WERI-Rb-1 (cell line): ENCODE results near the gene FAM193B.
A peak's percentile ranks its signal among the peaks of the same experiment; 100 is the strongest.

Experiments
- DNase-seq: peaks from one replicate; pipeline ENCODE4 v3.0.0-alpha.2; 2020
- H3K27ac ChIP-seq: fragments of 250-450 bp; sonication (Bioruptor Pico); 2 replicates; pipeline ENCODE4 v1.5.1; 2020; ENCODE audit warnings: mild to moderate bottlenecking, moderate library complexity
- H3K27me3 ChIP-seq: fragments of 250-450 bp; sonication (Bioruptor Pico); 2 replicates; pipeline ENCODE4 v1.5.1; 2021; ENCODE audit warnings: mild to moderate bottlenecking, low read depth, moderate library complexity; ENCODE audit not compliant: insufficient read depth, severe bottlenecking
- H3K36me3 ChIP-seq: fragments of 250-450 bp; sonication (Bioruptor Pico); 2 replicates; pipeline ENCODE4 v1.5.1; 2020; ENCODE audit warnings: mild to moderate bottlenecking, moderate library complexity
- H3K4me3 ChIP-seq: 2 replicates; pipeline ENCODE4 v1.5.1; 2011; ENCODE audit warnings: low read depth, mild to moderate bottlenecking, control low read depth, low read length
- H3K9me3 ChIP-seq: fragments of 250-450 bp; sonication (Bioruptor Pico); 2 replicates; pipeline ENCODE4 v1.5.1; 2021; ENCODE audit warnings: mild to moderate bottlenecking, moderate library complexity; ENCODE audit not compliant: severe bottlenecking
- CTCF ChIP-seq: IDR thresholded peaks from 2 replicates; pipeline ENCODE4 v1.5.1; 2011; ENCODE audit warnings: low read depth, mild to moderate bottlenecking, control low read depth, inconsistent platforms, low read length

FAM193B gene

GRCh38 chr5:177552839-177553455, 1.4 kb downstream of the FAM193B start:
- no peak for DNase-seq
- Histone ChIP-seq H3K27ac (no peak overlapping the region), H3K4me3 (peak overlapping the region; percentile 65), H3K27me3 (no peaks in the 10 kb centered on the region), H3K36me3 (peaks cover 10% of the 10 kb centered on the region), H3K9me3 (no peaks in the 10 kb centered on the region)
- no peak for TF ChIP-seq CTCF

DNA sequence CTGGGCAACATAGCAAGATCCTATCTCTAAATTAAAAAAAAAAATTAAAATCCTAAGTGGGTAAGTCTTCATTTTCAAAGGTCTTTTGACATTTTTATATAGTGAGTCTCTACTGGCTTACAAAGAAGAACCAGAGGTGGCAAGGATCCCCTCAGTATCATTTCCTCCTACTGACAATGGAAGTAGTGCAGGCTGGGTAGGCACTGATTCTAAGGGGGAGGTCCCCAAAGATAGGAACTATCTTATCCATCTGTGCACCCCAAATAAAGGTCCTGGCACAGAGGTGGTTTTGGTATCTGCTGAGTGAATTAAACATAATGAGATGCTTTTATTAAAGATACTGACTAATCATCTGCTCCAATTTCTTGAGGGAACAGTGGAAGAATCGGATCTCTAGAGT, 4.2 kb downstream of the FAM193B start:
- Histone ChIP-seq H3K27me3 (no peaks in the 10 kb centered on the region), H3K9me3 (no peaks in the 10 kb centered on the region), H3K27ac (no peak overlapping the region), H3K36me3 (peaks cover 10% of the 10 kb centered on the region), H3K4me3 (no peak overlapping the region)
- no peak for TF ChIP-seq CTCF
- no peak for DNase-seq

- H3K27me3 ChIP-seq, result no peaks in the 10 kb centered on the region
- H3K36me3 ChIP-seq, result peaks cover 10% of the 10 kb centered on the region
- no peak for DNase-seq
- H3K9me3 ChIP-seq, result no peaks in the 10 kb centered on the region
- no peak for TF ChIP-seq CTCF
- H3K4me3 ChIP-seq, result no peak overlapping the region
- no peak overlapping the region for H3K27ac ChIP-seq
These were observed 5.9 kb downstream of the FAM193B start for GRCh38 chr5:177548495-177548894.

DNA sequence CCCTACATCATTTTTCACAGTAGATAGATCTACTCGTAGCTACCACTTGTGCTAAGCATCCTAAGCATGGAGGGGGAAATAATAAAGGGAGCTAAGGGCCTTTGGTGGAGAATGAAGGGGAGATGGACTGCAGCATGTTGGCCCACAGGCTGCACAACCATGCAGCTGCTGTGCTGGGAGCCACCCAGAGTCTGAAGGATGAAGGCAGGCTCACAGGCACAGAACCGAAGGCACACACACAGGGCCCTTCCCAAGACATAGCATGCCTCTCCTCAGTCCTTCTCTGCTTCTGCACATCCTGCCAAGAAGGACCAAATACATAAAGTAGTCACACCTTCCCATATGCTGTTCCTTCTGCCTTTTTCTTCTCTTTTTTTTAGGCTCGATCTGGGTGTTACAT, 6.6 kb downstream of the FAM193B start:
- Histone ChIP-seq H3K27me3 (no peaks in the 10 kb centered on the region), H3K9me3 (no peaks in the 10 kb centered on the region), H3K36me3 (peaks cover 8% of the 10 kb centered on the region), H3K4me3 (no peak overlapping the region), H3K27ac (no peak overlapping the region)
- TF ChIP-seq CTCF, result no peak
- DNase-seq, result no peak

DNA sequence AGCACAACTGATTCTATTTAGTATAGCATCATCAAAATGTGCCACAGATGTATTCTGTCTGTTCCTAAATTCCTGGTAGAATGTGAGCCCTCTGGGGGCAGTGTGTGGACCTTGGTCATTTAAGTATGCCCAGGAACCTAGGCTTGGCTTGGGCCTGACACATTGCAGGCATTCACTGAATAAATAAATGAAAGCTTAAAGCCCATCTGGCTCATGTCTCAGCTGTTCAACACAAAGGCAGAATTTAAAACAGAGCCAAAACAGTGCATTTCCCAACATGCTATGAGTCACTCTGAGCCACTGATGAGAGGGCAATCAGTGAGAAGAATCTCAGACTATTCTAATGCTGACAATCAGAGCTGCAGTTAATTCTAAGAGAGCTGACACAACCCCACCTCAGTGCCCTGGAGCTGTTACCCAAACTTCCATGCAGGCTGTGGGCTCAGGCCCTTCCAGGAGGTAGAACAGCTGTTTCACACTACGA, 8.1 kb downstream of the FAM193B start:
- Histone ChIP-seq H3K27me3 (no peaks in the 10 kb centered on the region), H3K4me3 (no peak overlapping the region), H3K36me3 (peaks cover 5% of the 10 kb centered on the region; the same call in 1 of the 2 replicates), H3K27ac (no peak overlapping the region), H3K9me3 (no peaks in the 10 kb centered on the region)
- TF ChIP-seq CTCF, result no peak
- no peak for DNase-seq
